ENCODE results near the gene SLC7A7. TPM values are rescaled to one million over a fixed set of nuclear protein-coding genes. Genes with fewer than 3 reads are reported as not detected.
"Not testable (repeated sequence)": the region's sequence is repeated elsewhere in the genome, so short reads cannot be mapped to it uniquely, and the experiment has no call there.

SLC7A7 gene
- total RNA-seq, 4 donors from 2014 or later: 1.00 to 67.0 (median 33.6) TPM

- 73 to 79% methylated on average over 2 to 4 of the region's 4 CpGs for WGBS, 2 donors (ENCODE audit: low coverage in 1 of 2)
- Histone ChIP-seq H3K36me3 (peaks cover 0 to 11% (median under 1%) of the 10 kb centered on the region in 4 donors), H3K27ac (no peak overlapping the region), H3K27me3 (no peaks in the 10 kb centered on the region), H3K9me3 (peaks cover 5 to 8% of the 10 kb centered on the region in 2 donors), H3K4me3 (no peak overlapping the region), H3K4me1 (peaks cover 15 to 26% (median 17%) of the 10 kb centered on the region in 4 donors)
- intact Hi-C loops (cut with DNase I; ENCODE audit: low total_unique reads): no loop called here
- in situ Hi-C loops (cut with MboI; ENCODE audit: low pct_ligation_motif_present in 1 of 4, low pct_unique_long_range_greater_than_20kb in 1 of 4, low sequenced_read_pairs in 3 of 4): no loop called here
- DNase-seq: no peak
- TF ChIP-seq POLR2A (IDR thresholded peaks at IDR 0.05) (no peak), CTCF (IDR thresholded peaks at IDR 0.05) (no peak)
Measured at GRCh38 chr14:22764382-22764781, 50.9 kb downstream of the SLC7A7 start.

DNA sequence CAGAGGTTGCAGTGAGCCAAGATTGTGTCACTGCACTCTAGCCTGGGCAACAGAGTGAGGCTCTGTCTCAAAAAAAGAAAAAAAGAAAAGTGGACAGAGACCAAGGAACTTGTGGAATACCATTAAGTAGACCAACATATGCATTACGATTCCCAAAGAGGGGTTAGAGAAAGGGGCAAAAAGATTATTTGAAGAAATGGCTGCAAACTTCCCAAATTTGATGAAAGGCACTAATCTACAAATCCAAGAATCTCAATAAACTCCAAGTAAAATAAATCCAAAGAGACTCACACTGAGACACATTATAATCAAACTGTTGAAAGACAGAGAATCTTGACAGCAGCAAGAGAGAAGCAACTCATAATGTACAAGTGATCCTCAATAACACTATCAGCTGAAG, 53.5 kb downstream of the SLC7A7 start:
- no peaks in the 10 kb centered on the region for H3K36me3 ChIP-seq
- H3K4me3 ChIP-seq: no peak overlapping the region
- in situ Hi-C loops (cut with MboI; ENCODE audit: low pct_ligation_motif_present in 1 of 4, low pct_unique_long_range_greater_than_20kb in 1 of 4, low sequenced_read_pairs in 3 of 4) (no loop called here), intact Hi-C loops (cut with DNase I; ENCODE audit: low total_unique reads) (no loop called here)
- WGBS, 2 donors (ENCODE audit: low coverage in 1 of 2): 73 to 95% methylated on average over 1 of the region's 1 CpG
- TF ChIP-seq EP300 (IDR thresholded peaks at IDR 0.05; ENCODE audit: low read depth) (no peak), POLR2AphosphoS5 (IDR thresholded peaks at IDR 0.05) (no peak), CTCF (IDR thresholded peaks at IDR 0.05) (no peak), POLR2A (IDR thresholded peaks at IDR 0.05) (no peak)
- no peak for DNase-seq
- no peak overlapping the region for H3K27ac ChIP-seq
- H3K4me1 ChIP-seq: peaks cover 4 to 8% (median 6%) of the 10 kb centered on the region in 4 donors
- H3K27me3 ChIP-seq: no peaks in the 10 kb centered on the region
- H3K9me3 ChIP-seq: peaks cover 5 to 8% of the 10 kb centered on the region in 2 donors

- H3K4me1 ChIP-seq; DNase-seq; H3K9me3 ChIP-seq; in situ Hi-C loops (cut with MboI; ENCODE audit: low pct_ligation_motif_present in 1 of 4, low pct_unique_long_range_greater_than_20kb in 1 of 4, low sequenced_read_pairs in 3 of 4); intact Hi-C loops (cut with DNase I; ENCODE audit: low total_unique reads); H3K27ac ChIP-seq; H3K4me3 ChIP-seq; H3K27me3 ChIP-seq; H3K36me3 ChIP-seq: not testable (repeated sequence)
- 89 to 93% methylated on average over 5 to 10 of the region's 10 CpGs for WGBS, 2 donors (ENCODE audit: low coverage in 1 of 2)
Measured at GRCh38 chr14:22757972-22758650, 57.1 kb downstream of the SLC7A7 start.

DNA sequence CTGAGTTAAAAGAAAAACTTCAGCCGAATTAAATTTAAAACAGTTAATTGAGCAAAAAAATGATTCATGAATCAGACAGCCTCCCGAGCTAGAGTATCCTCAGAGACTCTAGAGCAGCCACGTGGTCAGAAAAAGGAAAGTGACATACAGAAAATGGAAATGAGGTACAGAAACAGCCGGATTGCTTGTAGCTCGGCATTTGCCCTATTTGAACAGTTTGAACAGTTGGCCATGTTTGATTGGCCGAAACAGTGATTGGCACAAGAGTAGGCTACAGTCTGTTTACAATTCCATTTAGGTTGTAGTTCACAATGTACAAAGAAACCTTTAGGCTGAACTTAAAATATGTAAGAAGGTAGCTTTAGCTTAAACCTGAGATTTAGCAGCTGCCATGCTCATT, 61.6 kb downstream of the SLC7A7 start:
- no peak for DNase-seq
- 59 to 67% methylated on average over 6 of the region's 6 CpGs for WGBS, 2 donors (ENCODE audit: low coverage in 1 of 2)
- H3K4me3 ChIP-seq: no peak overlapping the region
- no peak overlapping the region for H3K27ac ChIP-seq
- no peaks in the 10 kb centered on the region for H3K9me3 ChIP-seq
- intact Hi-C loops (cut with DNase I; ENCODE audit: low total_unique reads) (no loop called here), in situ Hi-C loops (cut with MboI; ENCODE audit: low pct_ligation_motif_present in 1 of 4, low pct_unique_long_range_greater_than_20kb in 1 of 4, low sequenced_read_pairs in 3 of 4) (no loop called here)
- no peaks in the 10 kb centered on the region for H3K4me1 ChIP-seq
- H3K27me3 ChIP-seq: no peaks in the 10 kb centered on the region
- no peaks in the 10 kb centered on the region for H3K36me3 ChIP-seq
- no peak for TF ChIP-seq POLR2A (IDR thresholded peaks at IDR 0.05)
- no peak for TF ChIP-seq POLR2AphosphoS5 (IDR thresholded peaks at IDR 0.05)
- no peak for TF ChIP-seq EP300 (IDR thresholded peaks at IDR 0.05; ENCODE audit: low read depth)

- H3K36me3 ChIP-seq: no peaks in the 10 kb centered on the region
- H3K9me3 ChIP-seq: no peaks in the 10 kb centered on the region
- in situ Hi-C loops (cut with MboI; ENCODE audit: low pct_ligation_motif_present in 1 of 4, low pct_unique_long_range_greater_than_20kb in 1 of 4, low sequenced_read_pairs in 3 of 4) (no loop called here), intact Hi-C loops (cut with DNase I; ENCODE audit: low total_unique reads) (no loop called here)
- no peaks in the 10 kb centered on the region for H3K27me3 ChIP-seq
- no peak overlapping the region for H3K4me3 ChIP-seq
- WGBS, 2 donors (ENCODE audit: low coverage in 1 of 2): 67 to 89% methylated on average over 1 to 8 of the region's 8 CpGs
- no peak for DNase-seq
- no peak overlapping the region for H3K27ac ChIP-seq
- TF ChIP-seq POLR2AphosphoS5 (IDR thresholded peaks at IDR 0.05) (no peak), POLR2A (IDR thresholded peaks at IDR 0.05) (no peak), CTCF (IDR thresholded peaks at IDR 0.05) (no peak)
- H3K4me1 ChIP-seq: no peaks in the 10 kb centered on the region
Measured at GRCh38 chr14:22752422-22752821, 62.8 kb downstream of the SLC7A7 start.
